Left ventricle myocardium inferior (tissue), 1 donor: ENCODE results near the gene WDR74. TPM values are rescaled to one million over a fixed set of nuclear protein-coding genes. Genes with fewer than 3 reads are reported as not detected.

ENCODE experiments used
- DNase-seq: peaks from one replicate; pipeline ENCODE4 v3.0.0-alpha.2; 2020
- H3K27ac ChIP-seq: fragments of 200-600 bp; replicated peaks from 2 replicates; pipeline ENCODE4 v1.8.0; 2021
- H3K27me3 ChIP-seq: fragments of 200-600 bp; 2 replicates; pipeline ENCODE4 v1.8.0; 2021; ENCODE audit warnings: low read depth
- H3K36me3 ChIP-seq: fragments of 200-600 bp; 2 replicates; pipeline ENCODE4 v1.8.0; 2021
- H3K4me1 ChIP-seq: fragments of 200-600 bp; 2 replicates; pipeline ENCODE4 v1.8.0; 2021
- H3K4me3 ChIP-seq: fragments of 200-600 bp; 2 replicates; pipeline ENCODE4 v1.8.0; 2021; ENCODE audit warnings: mild to moderate bottlenecking, moderate library complexity
- H3K9me3 ChIP-seq: fragments of 200-600 bp; replicated peaks from 2 replicates; pipeline ENCODE4 v1.8.0; 2021
- intact Hi-C: fragments of 100-400 bp; cut with micrococcal nuclease; formaldehyde crosslinking; loops from one replicate; pipeline ENCODE4 v1.11.0; 2022
- total RNA-seq: library from RNA; stranded (reverse); fragmentation: NEBNext Ultra II Directional; extraction: Animal tissue kit (Norgen Biotek cat#: 25700); gene quantifications from one replicate; pipeline ENCODE4 v1.2.1, GENCODE V29; 2021
- TF ChIP-seq, protein P1 (sequence below): fragments of 200-600 bp; IDR thresholded peaks from 2 replicates; pipeline ENCODE4 v1.8.0; 2021; ENCODE audit warnings: antibody characterized with exemption, mild to moderate bottlenecking, borderline replicate concordance
- donor health status: DM: no; HTN: yes; CAD: no; lungs with severe emphysema.

The WDR74 gene
- total RNA-seq, 1 donor from 2014 or later, result 24.3 TPM

DNA sequence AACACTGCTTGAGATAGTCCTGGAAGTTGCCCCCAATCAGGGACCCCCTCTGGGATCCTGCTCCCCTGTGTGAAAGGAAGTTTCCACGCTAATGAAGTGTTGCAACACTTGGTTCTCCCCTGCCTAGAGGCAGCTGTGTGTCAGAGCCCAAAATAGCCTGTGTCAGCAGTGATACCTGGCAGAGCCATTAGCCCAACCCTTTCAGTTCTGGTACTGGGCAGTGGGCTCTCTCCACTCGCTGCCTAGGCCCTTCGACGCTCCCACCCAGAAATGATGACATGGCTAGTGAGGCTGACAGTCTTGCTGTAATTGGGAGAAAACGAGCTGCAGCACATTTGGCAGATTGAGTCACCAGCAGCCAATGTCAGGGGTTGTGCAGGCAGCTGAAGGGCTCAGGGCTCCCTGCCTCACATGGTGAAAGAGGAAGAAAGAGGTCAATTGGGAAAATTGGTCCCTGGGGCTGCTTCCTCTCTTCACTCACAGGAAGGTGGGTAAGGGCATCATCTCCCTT is 32.7 kb downstream of the WDR74 start:
- TF ChIP-seq, protein P1, sequence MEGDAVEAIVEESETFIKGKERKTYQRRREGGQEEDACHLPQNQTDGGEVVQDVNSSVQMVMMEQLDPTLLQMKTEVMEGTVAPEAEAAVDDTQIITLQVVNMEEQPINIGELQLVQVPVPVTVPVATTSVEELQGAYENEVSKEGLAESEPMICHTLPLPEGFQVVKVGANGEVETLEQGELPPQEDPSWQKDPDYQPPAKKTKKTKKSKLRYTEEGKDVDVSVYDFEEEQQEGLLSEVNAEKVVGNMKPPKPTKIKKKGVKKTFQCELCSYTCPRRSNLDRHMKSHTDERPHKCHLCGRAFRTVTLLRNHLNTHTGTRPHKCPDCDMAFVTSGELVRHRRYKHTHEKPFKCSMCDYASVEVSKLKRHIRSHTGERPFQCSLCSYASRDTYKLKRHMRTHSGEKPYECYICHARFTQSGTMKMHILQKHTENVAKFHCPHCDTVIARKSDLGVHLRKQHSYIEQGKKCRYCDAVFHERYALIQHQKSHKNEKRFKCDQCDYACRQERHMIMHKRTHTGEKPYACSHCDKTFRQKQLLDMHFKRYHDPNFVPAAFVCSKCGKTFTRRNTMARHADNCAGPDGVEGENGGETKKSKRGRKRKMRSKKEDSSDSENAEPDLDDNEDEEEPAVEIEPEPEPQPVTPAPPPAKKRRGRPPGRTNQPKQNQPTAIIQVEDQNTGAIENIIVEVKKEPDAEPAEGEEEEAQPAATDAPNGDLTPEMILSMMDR, result no peak
- no peak for DNase-seq

DNA sequence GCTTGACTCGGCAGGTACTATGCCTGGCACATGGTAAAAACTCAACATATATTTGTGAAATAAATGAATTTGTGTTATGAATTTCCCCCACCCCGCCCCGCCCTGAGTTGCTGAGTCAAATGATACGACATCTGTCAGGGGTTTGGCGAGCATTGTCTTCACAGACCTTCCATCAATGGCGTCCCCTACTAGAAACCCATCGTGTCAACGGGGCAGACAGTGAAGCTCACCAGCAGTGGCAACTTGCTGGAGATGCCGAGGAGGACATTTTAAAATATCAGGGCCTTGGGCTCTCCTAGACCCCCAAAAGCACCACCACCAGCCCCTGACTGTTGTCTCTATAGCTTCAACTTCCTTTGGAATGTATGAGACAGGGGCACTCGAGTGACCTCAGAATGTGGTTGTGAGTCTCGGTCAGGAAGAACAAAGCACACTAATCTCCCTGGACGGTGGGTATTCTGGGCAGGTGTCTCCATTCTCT is 33.4 kb downstream of the WDR74 start:
- intact Hi-C loops, result no loop called here
- peaks cover 42% of the 10 kb centered on the region for H3K4me1 ChIP-seq
- peak overlapping the region; percentile 83 for H3K4me3 ChIP-seq
- H3K36me3 ChIP-seq, result peaks cover 33% of the 10 kb centered on the region
- H3K9me3 ChIP-seq, result no peaks in the 10 kb centered on the region
- no peak for DNase-seq
- H3K27me3 ChIP-seq, result no peaks in the 10 kb centered on the region
- TF ChIP-seq, protein P1, result no peak
- peak overlapping the region; percentile 91 for H3K27ac ChIP-seq

More for the DNA sequence above, 32.7 kb downstream of the WDR74 start:
- H3K9me3 ChIP-seq, result no peaks in the 10 kb centered on the region
- peak overlapping the region; percentile 91 for H3K27ac ChIP-seq
- intact Hi-C loops, result no loop called here
- peaks cover 42% of the 10 kb centered on the region for H3K4me1 ChIP-seq
- H3K36me3 ChIP-seq, result peaks cover 27% of the 10 kb centered on the region
- H3K27me3 ChIP-seq, result no peaks in the 10 kb centered on the region
- H3K4me3 ChIP-seq, result peak overlapping the region; percentile 83

DNA sequence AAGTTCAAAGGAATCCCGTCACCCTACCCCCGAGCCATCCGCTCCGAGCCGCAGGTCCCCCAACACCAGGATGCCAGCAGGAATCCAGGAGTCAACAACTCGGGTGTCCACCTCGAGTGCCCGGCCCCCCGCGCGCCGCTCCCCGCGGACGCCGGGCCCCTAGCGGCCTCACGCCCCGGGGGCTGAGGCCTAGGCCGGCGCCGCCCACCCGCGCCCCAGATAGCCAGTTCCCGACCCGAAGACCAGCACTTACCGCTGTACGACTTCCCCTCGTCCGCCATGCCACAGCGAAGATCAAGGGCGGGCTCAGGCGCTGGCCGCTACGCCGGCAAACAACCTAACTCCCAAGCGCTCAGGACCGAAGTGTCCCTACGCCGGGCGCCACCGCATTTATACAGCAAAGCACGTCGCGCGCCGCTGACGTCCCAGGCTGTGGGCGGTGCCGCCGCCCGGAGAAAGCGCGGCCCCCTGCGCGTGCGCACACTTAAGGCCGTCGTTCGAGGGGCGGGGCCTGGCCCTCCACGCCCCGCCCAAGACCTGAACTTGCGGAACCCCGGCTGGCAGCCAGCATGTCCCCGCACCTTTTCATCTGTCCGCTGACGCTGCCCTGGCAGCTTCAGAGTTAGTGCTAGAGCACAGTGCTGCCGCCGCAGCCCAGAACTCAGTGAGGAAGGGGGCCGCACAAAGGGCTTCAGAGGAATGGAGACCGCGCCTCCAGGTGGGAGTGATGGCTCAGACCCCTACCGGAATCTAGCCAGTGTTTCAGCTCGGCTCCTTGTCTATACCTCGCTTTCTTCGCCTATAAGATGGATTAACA is 34.1 kb downstream of the WDR74 start, which contains the start of gene NXF1:
TSS of gene NXF1 (minus strand) at position 365 of the 817 bp plus-strand sequence. CDS start at position 281, 84 bp downstream.
- intact Hi-C loops, result no loop called here
- Histone ChIP-seq H3K27ac (peak within 1 kb of the TSS; percentile 91), H3K4me3 (peak within 1 kb of the TSS; percentile 83), H3K4me1 (peaks cover 42% of the 10 kb centered on the region), H3K9me3 (no peaks in the 10 kb centered on the region), H3K36me3 (peaks cover 40% of the 10 kb centered on the region), H3K27me3 (no peaks in the 10 kb centered on the region)
- peak; percentile 95 for DNase-seq
- TF ChIP-seq, protein P1, result peak; percentile 31

DNA sequence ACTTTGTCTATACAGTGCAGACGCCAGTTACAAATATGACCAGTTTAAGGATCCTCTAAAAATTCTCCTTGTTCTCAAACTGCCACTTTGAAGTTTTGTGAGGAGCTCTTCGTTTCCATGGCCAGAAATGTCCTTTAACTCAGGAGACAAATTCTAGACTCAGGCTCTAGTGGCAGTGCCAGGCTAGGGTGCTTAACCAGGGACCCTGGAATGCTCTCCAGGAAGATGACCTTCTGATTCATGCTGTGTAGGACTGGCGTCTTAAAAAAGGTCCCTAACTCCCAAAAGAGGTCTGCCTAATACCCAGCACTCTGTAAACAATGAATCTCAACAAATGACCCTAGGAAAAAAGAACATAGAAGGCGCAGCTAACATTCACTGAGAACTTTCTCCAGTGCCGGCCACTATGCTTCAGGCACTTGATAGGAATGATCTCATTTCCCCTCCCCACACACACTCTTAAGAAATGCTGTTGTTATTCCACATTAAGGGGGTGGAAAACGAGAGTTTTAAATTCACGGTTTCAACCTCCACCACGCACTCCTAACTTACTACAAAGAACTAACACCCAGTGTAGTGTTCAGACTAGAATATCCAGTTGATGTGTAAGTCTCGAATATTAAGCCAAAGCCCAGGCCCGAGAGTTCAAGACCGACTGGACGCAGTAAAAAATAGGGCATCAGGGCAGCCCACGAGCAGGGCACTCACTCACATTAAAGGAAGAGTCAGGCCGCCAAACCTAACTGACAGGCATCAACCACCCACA is 34.9 kb downstream of the WDR74 start:
- no peaks in the 10 kb centered on the region for H3K27me3 ChIP-seq
- intact Hi-C loops, result no loop called here
- peaks cover 48% of the 10 kb centered on the region for H3K36me3 ChIP-seq
- no peak for DNase-seq
- peak overlapping the region; percentile 91 for H3K27ac ChIP-seq
- H3K4me3 ChIP-seq, result peak overlapping the region; percentile 83
- H3K4me1 ChIP-seq, result peaks cover 42% of the 10 kb centered on the region
- TF ChIP-seq, protein P1, result no peak
- H3K9me3 ChIP-seq, result no peaks in the 10 kb centered on the region

DNA sequence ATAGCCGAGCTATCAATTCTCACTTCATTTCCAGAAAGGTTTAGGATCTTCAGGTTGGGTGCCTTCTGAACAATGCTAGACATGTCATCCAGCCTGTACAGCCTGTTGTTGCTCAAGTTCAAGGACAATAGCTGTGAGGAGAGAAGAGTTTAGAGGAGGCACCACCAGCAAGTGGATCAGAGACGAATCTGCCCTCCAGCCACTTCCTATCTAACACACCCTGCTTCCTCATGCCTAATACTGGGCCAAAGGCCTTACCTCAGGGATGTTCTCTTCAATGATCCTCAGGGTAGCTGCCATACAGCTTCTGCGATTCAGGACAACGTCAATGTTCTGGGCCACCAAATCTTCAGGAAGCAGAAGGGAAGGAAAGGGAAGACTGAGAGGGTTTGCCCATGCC is 38.3 kb downstream of the WDR74 start:
- Histone ChIP-seq H3K27ac (no peak overlapping the region), H3K36me3 (peaks cover 79% of the 10 kb centered on the region)
- TF ChIP-seq, protein P1, result no peak

More for the DNA sequence above, 38.3 kb downstream of the WDR74 start:
- H3K9me3 ChIP-seq, result no peaks in the 10 kb centered on the region
- H3K27me3 ChIP-seq, result no peaks in the 10 kb centered on the region
- peaks cover 30% of the 10 kb centered on the region for H3K4me1 ChIP-seq
- no peak for DNase-seq
- intact Hi-C loops, result no loop called here
- no peak overlapping the region for H3K4me3 ChIP-seq
